ENCODE results near the gene HLA-E. TPM values are rescaled to one million over a fixed set of nuclear protein-coding genes. Genes with fewer than 3 reads are reported as not detected.
A peak's percentile ranks its signal among the peaks of the same experiment; 100 is the strongest.

HLA-E gene
- total and polyA plus RNA-seq, 4 donors, result 133 to 258 (median 207) TPM

- no peaks in the 10 kb centered on the region for H3K36me3 ChIP-seq (ENCODE audit: control insufficient read depth in 4 of 4, insufficient read depth in 3 of 4, low read depth in 1 of 4, low read length in 3 of 4)
- WGBS, result 97% methylated on average over 2 of the region's 2 CpGs
- no peak overlapping the region for H3K27ac ChIP-seq (ENCODE audit: low read depth in 1 of 2, low read length in 2 of 2)
- no peak overlapping the region for H3K4me3 ChIP-seq (ENCODE audit: low read depth in 1 of 3, low read length in 3 of 3)
- H3K27me3 ChIP-seq (ENCODE audit: control insufficient read depth in 4 of 4, insufficient read depth in 4 of 4, low read length in 3 of 4), result no peaks in the 10 kb centered on the region
- no peak for DNase-seq (ENCODE audit: low spot score)
- H3K4me1 ChIP-seq (ENCODE audit: control insufficient read depth in 4 of 4, insufficient read depth in 4 of 4, low read length in 3 of 4), result no peaks in the 10 kb centered on the region
- no peak for TF ChIP-seq JUND (IDR thresholded peaks at IDR 0.05)
- TF ChIP-seq RXRA (IDR thresholded peaks at IDR 0.05), result no peak
- no peak for TF ChIP-seq MAX (IDR thresholded peaks at IDR 0.05)
- TF ChIP-seq FOXA1 (IDR thresholded peaks at IDR 0.05), result no peak
- no peaks in the 10 kb centered on the region for H3K9me3 ChIP-seq (ENCODE audit: control insufficient read depth in 4 of 4, low read length in 3 of 4)
- H3K9ac ChIP-seq (ENCODE audit: low read depth in 1 of 2, low read length in 2 of 2), result no peak overlapping the region
Observed at GRCh38 chr6:30513451-30513850, 24.1 kb downstream of the HLA-E start.

GRCh38 chr6:30515106-30515505 lies 25.8 kb downstream of the HLA-E start:
- H3K27ac ChIP-seq (ENCODE audit: low read depth in 1 of 2, low read length in 2 of 2), result peak overlapping the region; percentile 47 to 87
- TF ChIP-seq REST (IDR thresholded peaks at IDR 0.05), result no peak
- TF ChIP-seq EGR1 (IDR thresholded peaks at IDR 0.05; ENCODE audit: low read depth in 2 of 2), result no peak
- WGBS, result 67% methylated on average over 4 of the region's 4 CpGs

GRCh38 chr6:30515944-30516753 lies 26.8 kb downstream of the HLA-E start:
- no peaks in the 10 kb centered on the region for H3K4me1 ChIP-seq (ENCODE audit: control insufficient read depth in 4 of 4, insufficient read depth in 4 of 4, low read length in 3 of 4)
- no peaks in the 10 kb centered on the region for H3K9me3 ChIP-seq (ENCODE audit: control insufficient read depth in 4 of 4, low read length in 3 of 4)
- peak overlapping the region; percentile 4 to 55 (median 54) for H3K4me3 ChIP-seq (ENCODE audit: low read depth in 1 of 3, low read length in 3 of 3)
- no peaks in the 10 kb centered on the region for H3K27me3 ChIP-seq (ENCODE audit: control insufficient read depth in 4 of 4, insufficient read depth in 4 of 4, low read length in 3 of 4)
- 4% methylated on average over 33 of the region's 33 CpGs for WGBS
- peaks cover 0 to 2% (median 0%) of the 10 kb centered on the region in 4 donors for H3K36me3 ChIP-seq (ENCODE audit: control insufficient read depth in 4 of 4, insufficient read depth in 3 of 4, low read depth in 1 of 4, low read length in 3 of 4)
- peak; percentile 80 for DNase-seq (ENCODE audit: low spot score)
- peak overlapping the region; percentile 87 to 94 for H3K27ac ChIP-seq (ENCODE audit: low read depth in 1 of 2, low read length in 2 of 2)
- peak overlapping the region; percentile 45 to 84 for H3K9ac ChIP-seq (ENCODE audit: low read depth in 1 of 2, low read length in 2 of 2)
- peak in 1 of 2 donors; percentile 74 for TF ChIP-seq JUND (IDR thresholded peaks at IDR 0.05)
- TF ChIP-seq HNF4G (IDR thresholded peaks at IDR 0.05), result peak; percentile 57
- TF ChIP-seq MAX (IDR thresholded peaks at IDR 0.05), result peak; percentile 80
- TF ChIP-seq HNF4A (conservative IDR thresholded peaks at IDR 0.05), result peak; percentile 77 to 81
- peak; percentile 37 for TF ChIP-seq FOXA1 (IDR thresholded peaks at IDR 0.05)
- peak; percentile 73 for TF ChIP-seq SP1 (IDR thresholded peaks at IDR 0.05)
- TF ChIP-seq ZBTB33 (IDR thresholded peaks at IDR 0.05), result peak; percentile 51
- TF ChIP-seq RAD21 (IDR thresholded peaks at IDR 0.05), result peak; percentile 24 to 26
- TF ChIP-seq EGR1 (IDR thresholded peaks at IDR 0.05; ENCODE audit: low read depth in 2 of 2), result peak; percentile 68 to 84
- TF ChIP-seq TAF1 (conservative IDR thresholded peaks at IDR 0.05), result peak; percentile 78
- peak; percentile 85 for TF ChIP-seq REST (IDR thresholded peaks at IDR 0.05)
- peak; percentile 75 to 77 for TF ChIP-seq RXRA (IDR thresholded peaks at IDR 0.05)
- TF ChIP-seq NR2F2 (IDR thresholded peaks at IDR 0.05), result peak; percentile 90
- TF ChIP-seq FOXA2 (IDR thresholded peaks at IDR 0.05), result no peak
- peak; percentile 93 for TF ChIP-seq YY1 (IDR thresholded peaks at IDR 0.05)

More at GRCh38 chr6:30515106-30515505, 25.8 kb downstream of the HLA-E start:
- H3K9ac ChIP-seq (ENCODE audit: low read depth in 1 of 2, low read length in 2 of 2), result no peak overlapping the region
- no peaks in the 10 kb centered on the region for H3K9me3 ChIP-seq (ENCODE audit: control insufficient read depth in 4 of 4, low read length in 3 of 4)
- H3K36me3 ChIP-seq (ENCODE audit: control insufficient read depth in 4 of 4, insufficient read depth in 3 of 4, low read depth in 1 of 4, low read length in 3 of 4), result peaks cover 0 to 2% (median 0%) of the 10 kb centered on the region in 4 donors
- H3K4me3 ChIP-seq (ENCODE audit: low read depth in 1 of 3, low read length in 3 of 3), result no peak overlapping the region
- DNase-seq (ENCODE audit: low spot score), result no peak
- H3K27me3 ChIP-seq (ENCODE audit: control insufficient read depth in 4 of 4, insufficient read depth in 4 of 4, low read length in 3 of 4), result no peaks in the 10 kb centered on the region
- no peaks in the 10 kb centered on the region for H3K4me1 ChIP-seq (ENCODE audit: control insufficient read depth in 4 of 4, insufficient read depth in 4 of 4, low read length in 3 of 4)

All from liver (tissue), 9 donors.